ENCODE results near the gene CAB39L. TPM values are rescaled to one million over a fixed set of nuclear protein-coding genes. Genes with fewer than 3 reads are reported as not detected.

Gene CAB39L
- total RNA-seq, 4 donors from 2014 or later = 4.7 to 14.4 (median 8.7) TPM

DNA sequence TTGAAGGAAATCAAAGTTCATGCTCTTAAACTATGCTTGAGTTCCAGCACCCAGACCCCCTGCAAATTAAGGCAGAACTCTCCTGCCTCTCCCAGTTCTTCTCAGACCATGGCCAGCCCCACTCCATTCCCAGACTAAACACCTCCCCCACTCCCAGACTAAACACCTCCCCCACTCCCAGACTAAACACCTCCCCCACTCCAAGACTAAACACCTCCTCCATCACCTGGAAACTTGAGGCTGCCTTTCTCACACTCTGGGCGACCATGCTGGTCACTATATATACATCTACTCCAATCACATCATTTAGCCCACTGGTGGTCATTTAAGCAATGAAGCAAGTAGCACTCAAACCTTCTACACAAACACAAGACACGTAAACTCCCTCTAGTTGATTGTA is 57.2 kb downstream of the CAB39L start:
- no peaks in the 10 kb centered on the region for H3K4me1 ChIP-seq
- no peak for ATAC-seq
- H3K27me3 ChIP-seq = no peaks in the 10 kb centered on the region
- TF ChIP-seq, protein P1, sequence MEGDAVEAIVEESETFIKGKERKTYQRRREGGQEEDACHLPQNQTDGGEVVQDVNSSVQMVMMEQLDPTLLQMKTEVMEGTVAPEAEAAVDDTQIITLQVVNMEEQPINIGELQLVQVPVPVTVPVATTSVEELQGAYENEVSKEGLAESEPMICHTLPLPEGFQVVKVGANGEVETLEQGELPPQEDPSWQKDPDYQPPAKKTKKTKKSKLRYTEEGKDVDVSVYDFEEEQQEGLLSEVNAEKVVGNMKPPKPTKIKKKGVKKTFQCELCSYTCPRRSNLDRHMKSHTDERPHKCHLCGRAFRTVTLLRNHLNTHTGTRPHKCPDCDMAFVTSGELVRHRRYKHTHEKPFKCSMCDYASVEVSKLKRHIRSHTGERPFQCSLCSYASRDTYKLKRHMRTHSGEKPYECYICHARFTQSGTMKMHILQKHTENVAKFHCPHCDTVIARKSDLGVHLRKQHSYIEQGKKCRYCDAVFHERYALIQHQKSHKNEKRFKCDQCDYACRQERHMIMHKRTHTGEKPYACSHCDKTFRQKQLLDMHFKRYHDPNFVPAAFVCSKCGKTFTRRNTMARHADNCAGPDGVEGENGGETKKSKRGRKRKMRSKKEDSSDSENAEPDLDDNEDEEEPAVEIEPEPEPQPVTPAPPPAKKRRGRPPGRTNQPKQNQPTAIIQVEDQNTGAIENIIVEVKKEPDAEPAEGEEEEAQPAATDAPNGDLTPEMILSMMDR (IDR thresholded peaks at IDR 0.05 in 4 of 5, conservative IDR thresholded peaks at IDR 0.05 in 1 of 5) = no peak
- no peak for TF ChIP-seq POLR2A (IDR thresholded peaks at IDR 0.05)
- H3K4me3 ChIP-seq = no peak overlapping the region
- H3K9me3 ChIP-seq = no peaks in the 10 kb centered on the region
- DNase-seq = no peak
- intact Hi-C loops (cut with DNase I; ENCODE audit: low total_unique reads) (no loop called here), in situ Hi-C loops (cut with MboI; ENCODE audit: low sequenced_read_pairs in 4 of 4) (no loop called here)
- H3K27ac ChIP-seq = no peak overlapping the region
- H3K36me3 ChIP-seq = peaks cover 0 to 3% of the 10 kb centered on the region in 2 donors

DNA sequence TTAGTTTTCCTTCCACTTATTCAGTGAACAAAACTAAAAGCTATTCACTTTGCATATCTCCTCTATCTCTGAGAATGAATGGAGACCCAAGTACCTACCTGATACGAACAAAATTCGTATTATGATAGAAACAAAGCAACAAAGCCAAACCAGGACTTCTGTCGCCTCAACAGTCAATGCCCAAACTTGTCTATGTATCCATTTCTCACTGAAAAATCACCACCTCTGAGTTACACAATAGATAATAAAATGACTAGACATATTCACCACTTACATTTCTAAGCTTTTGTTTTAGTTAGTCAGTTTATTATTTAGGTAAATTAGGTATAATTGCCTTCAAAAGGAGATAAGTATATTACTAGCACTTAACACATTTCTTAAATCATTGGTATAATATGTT is 67.7 kb downstream of the CAB39L start:
- Histone ChIP-seq H3K36me3 (no peaks in the 10 kb centered on the region), H3K9me3 (no peaks in the 10 kb centered on the region), H3K4me3 (no peak overlapping the region), H3K27me3 (no peaks in the 10 kb centered on the region), H3K27ac (no peak overlapping the region), H3K4me1 (no peaks in the 10 kb centered on the region)
- TF ChIP-seq, protein P1 (IDR thresholded peaks at IDR 0.05 in 4 of 5, conservative IDR thresholded peaks at IDR 0.05 in 1 of 5) = no peak
- TF ChIP-seq POLR2A (IDR thresholded peaks at IDR 0.05) = no peak
- DNase-seq (no peak), ATAC-seq (no peak)
- in situ Hi-C loops (cut with MboI; ENCODE audit: low sequenced_read_pairs in 4 of 4) (no loop called here), intact Hi-C loops (cut with DNase I; ENCODE audit: low total_unique reads) (no loop called here)

DNA sequence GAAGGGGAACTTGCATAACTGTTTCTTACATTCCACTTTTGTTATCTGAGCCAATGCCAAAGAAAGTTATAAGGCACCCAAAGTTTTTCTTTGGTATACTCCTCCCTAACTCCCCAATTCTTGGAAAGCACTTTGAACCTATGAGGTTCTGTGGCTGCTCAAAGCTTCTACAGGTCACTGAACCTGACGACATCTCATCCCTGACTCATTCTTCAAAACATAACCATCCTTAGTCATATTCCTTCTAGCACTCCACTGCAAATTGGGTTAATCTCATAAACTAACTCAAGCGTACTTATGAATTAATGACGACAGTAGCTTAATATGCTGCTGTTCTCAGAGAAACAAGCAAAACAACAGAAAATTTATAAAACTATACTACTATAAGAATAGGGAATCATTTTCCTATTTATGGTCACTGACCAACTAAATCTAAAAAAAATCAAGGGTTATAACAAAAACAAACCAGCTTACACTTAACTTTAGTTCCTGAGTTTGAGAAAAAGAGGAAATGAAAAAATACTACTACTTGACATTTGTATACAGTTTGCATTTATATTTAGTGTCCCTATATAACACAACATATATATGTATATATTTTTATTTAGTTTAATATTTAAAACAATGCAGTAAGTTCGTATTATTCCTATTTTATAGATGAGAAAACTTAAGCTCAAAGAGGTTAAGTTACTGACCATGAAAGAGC is 69.1 kb downstream of the CAB39L start:
- H3K9me3 ChIP-seq = no peaks in the 10 kb centered on the region
- in situ Hi-C loops (cut with MboI; ENCODE audit: low sequenced_read_pairs in 4 of 4) (no loop called here), intact Hi-C loops (cut with DNase I; ENCODE audit: low total_unique reads) (no loop called here)
- no peak for ATAC-seq
- H3K27me3 ChIP-seq = no peaks in the 10 kb centered on the region
- no peaks in the 10 kb centered on the region for H3K4me1 ChIP-seq
- H3K27ac ChIP-seq = no peak overlapping the region
- no peak for DNase-seq
- TF ChIP-seq, protein P1 (IDR thresholded peaks at IDR 0.05 in 4 of 5, conservative IDR thresholded peaks at IDR 0.05 in 1 of 5) = no peak
- no peak for TF ChIP-seq POLR2A (IDR thresholded peaks at IDR 0.05)
- H3K36me3 ChIP-seq = no peaks in the 10 kb centered on the region
- H3K4me3 ChIP-seq = no peak overlapping the region

DNA sequence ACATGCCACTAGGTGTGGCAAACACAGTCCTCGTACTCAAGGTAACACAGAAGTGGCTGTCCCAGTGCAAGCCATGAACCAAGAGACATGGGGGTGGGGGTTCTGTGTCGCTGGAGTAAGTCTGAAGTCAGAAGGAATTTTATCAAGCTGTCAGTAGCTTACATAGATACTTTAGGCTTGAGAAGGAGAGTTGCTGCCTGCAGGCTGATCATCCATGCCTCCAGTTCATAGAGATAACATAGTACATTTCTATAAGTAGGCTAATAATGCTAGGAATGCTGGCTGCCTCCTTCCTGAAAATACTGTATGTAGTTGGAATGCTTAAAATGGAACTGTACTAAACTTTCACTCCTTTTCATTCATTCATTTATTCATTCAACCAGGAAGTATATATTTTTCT is 70.1 kb downstream of the CAB39L start:
- Histone ChIP-seq H3K4me3 (no peak overlapping the region), H3K27ac (no peak overlapping the region), H3K9me3 (no peaks in the 10 kb centered on the region), H3K4me1 (no peaks in the 10 kb centered on the region), H3K36me3 (no peaks in the 10 kb centered on the region), H3K27me3 (no peaks in the 10 kb centered on the region)
- ATAC-seq (no peak), DNase-seq (no peak)
- in situ Hi-C loops (cut with MboI; ENCODE audit: low sequenced_read_pairs in 4 of 4) (no loop called here), intact Hi-C loops (cut with DNase I; ENCODE audit: low total_unique reads) (no loop called here)
- TF ChIP-seq, protein P1 (IDR thresholded peaks at IDR 0.05 in 4 of 5, conservative IDR thresholded peaks at IDR 0.05 in 1 of 5) = no peak
- no peak for TF ChIP-seq POLR2A (IDR thresholded peaks at IDR 0.05)
